HS-5 (cell line): Measurements from ENCODE around the gene TMEM97.

ENCODE experiments used
- DNase-seq: peaks from one replicate; pipeline ENCODE4 v3.0.0-alpha.2; 2012; ENCODE audit warnings: low read depth

Gene TMEM97

GRCh38 chr17:28317099-28317965 is 1.7 kb upstream of the TMEM97 start:
- no peak for DNase-seq

GRCh38 chr17:28317966-28318758 is 838 bp upstream of the TMEM97 start:
- DNase-seq, result no peak

DNA sequence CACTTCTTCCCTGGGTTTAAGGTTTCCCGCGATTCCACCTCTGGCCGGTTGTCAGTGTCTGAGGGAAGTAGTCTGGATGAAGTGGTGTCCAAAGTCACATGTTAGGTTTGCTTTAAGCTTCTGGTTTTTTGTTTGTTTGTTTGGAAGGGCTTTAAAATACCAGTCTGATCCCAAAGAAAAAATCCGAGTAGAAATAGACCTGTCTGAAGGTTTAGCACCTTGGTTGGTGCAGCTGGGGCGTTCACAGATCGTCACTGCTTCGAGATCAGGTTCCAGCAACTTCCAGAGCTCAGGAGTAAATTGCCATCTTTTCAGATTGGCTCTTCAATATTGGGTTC is 567 bp downstream of the TMEM97 start:
- no peak for DNase-seq

DNA sequence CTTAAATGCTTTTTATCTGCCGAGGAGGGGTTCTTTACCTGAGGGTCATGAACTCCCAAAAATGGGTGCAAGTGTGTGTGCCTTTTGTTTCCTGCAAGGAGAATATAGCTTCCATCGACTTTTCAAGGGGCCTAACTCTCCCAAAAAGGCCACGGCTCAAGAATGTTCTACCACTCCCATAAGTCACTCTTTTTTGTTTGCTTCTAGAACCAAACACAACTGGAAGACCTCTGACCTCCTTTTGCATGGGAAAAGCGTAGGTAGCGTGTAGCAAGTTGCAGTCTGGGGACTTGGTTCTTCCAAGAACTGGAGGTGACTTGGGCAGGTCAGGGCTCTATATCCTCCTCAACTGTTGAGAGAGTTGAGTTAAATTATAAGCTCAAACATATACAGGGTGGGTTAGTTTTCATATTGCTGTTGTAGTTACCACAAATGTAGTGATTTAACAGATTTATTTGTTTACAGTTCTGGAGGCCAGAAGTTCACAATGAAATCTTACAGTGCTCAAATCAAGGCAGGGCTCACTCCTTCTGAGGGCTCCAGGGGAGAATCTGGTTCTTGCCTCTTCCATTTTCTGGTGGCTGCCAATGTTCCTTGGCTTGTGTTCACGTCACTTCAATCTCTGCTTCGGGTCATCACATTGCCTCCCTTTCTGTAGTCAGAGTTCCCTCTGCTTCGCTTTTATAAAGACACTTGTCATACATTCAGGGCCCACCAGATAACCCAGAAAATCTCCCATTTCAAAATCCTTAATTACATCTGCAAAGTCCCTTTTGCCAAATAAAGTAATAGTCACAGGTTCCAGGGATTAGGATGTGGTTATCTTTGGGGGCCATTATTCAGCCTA is 1.4 kb downstream of the TMEM97 start:
- DNase-seq, result no peak

DNA sequence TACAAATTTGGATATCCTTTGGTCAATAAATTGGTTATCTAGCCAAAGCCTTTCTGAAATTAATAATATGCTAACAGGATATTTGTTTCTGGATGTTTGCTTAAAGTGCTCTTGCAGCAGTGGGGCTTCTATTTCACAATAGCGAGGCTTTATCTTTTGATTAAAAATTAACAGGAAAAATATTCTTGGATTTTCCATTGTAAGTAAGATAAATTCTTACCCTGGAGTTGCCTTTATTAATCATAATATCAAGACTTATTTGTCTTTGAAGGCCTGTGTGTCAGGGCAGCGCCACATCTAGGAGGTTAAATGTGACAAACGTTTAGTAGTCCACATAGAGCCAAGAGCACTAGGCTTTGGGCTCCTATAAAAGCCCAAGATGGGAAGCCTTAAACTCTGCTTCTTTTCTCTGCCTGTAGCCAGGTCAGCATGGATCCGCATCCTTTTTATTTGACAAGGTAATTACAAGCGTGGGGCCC is 5.3 kb downstream of the TMEM97 start:
- no peak for DNase-seq

DNA sequence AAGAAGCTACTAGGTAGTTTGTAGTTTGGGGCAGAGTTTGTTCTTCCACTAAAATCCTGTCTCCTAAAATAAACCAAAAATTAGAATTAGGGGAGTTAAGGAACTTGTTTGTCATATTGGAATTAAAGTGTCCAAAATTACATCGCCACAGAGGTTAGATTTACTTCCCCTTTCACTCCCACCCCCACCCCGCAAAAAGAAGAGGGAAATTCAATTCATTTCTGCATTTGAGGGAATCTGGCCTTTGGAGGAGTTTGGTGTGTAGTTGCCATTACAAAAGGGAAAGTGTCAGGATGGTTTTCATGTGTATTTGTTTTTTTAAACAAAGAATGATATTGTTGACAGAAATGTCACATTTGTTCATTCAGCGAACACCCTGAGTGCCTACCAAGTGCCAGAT is 5.8 kb downstream of the TMEM97 start:
- no peak for DNase-seq

GRCh38 chr17:28325211-28325610 is 6.2 kb downstream of the TMEM97 start:
- no peak for DNase-seq

GRCh38 chr17:28326114-28326513 is 7.1 kb downstream of the TMEM97 start:
- DNase-seq, result no peak

- DNase-seq, result no peak
Observed at GRCh38 chr17:28327031-28327607, 8.1 kb downstream of the TMEM97 start.

GRCh38 chr17:28327709-28328108 is 8.7 kb downstream of the TMEM97 start:
- DNase-seq, result no peak

GRCh38 chr17:28328325-28328724 is 9.3 kb downstream of the TMEM97 start:
- DNase-seq, result no peak

DNA sequence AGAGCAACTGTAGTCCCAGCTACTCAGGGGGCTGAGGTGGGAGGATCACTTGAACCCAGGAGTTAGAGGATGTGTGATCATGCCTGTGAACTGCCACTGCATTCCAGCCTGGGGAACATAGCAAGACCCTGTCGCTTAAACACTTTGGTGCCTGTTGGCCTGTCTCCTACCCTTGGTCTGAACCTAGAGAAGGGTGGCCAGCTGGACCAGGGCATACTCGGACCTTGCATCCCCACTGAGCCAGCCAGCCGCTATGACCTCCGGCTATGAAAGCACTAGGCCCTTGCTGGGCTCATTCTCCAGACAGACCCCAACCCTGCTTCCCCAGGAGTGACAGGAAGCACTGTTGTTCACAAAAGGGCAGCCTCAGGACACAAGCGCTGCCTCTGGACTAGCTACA is 11.7 kb downstream of the TMEM97 start:
- no peak for DNase-seq

DNA sequence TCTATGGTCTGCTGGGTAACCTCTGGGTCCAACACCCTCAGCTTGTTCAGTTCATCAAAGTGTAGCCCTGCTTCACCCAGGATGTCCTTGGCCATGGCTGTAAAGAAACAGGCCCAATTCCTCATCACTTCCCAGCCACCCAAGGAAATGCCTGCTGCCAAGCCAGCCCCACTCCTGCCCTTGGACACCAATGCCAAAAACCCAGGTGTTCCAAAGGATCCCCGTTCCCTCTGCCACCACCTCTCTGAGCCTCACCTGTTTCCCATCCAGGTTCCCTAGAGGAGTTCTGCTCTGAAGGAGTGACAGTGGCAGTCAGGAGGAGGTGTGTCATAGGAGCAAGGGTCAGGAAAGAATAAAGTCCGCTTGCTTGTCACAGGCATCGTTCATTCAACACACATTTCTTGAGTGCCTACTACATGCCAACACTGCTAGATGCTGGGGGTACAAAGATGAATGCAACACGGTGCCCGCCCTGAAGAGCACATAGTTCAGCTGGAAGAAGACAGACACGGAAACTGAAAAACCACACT is 13.0 kb downstream of the TMEM97 start:
- DNase-seq, result no peak

DNA sequence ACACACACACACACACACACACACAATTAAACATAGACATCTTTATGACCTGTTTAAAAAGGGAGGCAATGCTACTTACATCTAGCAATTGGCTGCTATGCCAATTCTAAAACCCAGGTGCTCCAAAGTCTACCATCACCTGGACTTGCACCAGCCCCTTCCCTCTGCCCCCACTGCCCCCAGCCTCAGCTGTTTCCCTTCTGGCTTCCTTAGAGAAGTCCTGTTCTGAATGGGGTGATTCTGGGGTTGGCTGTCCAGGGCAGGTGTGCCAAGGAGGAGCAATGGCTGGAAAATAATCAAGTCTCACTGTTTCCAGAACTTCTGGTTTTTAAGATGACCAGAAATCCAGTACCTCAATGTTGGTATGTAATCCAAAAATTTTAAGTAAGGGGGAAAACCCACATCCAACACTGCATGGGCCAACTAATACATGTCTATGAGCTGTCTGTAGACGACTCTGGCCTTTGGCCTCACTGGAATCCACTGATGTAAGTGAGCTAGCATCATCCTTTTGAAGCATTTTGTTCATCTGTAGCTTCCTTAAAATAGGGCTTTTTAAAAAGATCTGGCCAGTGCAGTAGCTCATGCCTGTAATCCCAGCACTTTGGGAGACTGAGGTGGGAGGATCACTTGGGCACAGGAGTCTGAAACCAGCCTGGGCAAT is 14.2 kb downstream of the TMEM97 start:
- no peak for DNase-seq

- DNase-seq, result no peak
Observed at GRCh38 chr17:28334171-28334570, 15.2 kb downstream of the TMEM97 start.

DNA sequence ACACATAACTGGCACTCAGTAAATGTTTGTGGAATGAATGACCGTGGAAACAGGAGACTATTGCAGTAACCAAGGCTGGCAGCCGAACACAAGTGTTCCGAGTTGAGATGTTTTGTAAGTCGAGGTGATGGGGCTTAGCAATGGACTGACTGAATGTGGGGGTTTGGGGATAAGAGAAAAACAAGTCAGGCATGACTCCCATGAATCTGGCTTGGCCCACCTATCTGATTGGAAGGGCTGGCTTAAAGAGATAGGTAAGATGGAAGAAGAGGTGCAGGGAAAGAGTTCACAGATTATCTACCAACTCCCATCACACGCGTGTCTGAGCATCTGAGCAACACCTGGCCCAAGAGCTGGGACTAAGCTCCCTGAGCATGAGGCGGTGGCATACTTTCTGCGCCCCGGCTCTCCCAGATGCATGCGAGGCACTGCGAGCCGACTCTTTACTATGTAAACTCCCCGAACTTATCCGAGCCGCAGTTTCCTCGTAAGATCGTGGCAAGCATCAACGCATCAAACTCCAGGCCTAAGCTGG is 15.7 kb downstream of the TMEM97 start:
- no peak for DNase-seq

DNA sequence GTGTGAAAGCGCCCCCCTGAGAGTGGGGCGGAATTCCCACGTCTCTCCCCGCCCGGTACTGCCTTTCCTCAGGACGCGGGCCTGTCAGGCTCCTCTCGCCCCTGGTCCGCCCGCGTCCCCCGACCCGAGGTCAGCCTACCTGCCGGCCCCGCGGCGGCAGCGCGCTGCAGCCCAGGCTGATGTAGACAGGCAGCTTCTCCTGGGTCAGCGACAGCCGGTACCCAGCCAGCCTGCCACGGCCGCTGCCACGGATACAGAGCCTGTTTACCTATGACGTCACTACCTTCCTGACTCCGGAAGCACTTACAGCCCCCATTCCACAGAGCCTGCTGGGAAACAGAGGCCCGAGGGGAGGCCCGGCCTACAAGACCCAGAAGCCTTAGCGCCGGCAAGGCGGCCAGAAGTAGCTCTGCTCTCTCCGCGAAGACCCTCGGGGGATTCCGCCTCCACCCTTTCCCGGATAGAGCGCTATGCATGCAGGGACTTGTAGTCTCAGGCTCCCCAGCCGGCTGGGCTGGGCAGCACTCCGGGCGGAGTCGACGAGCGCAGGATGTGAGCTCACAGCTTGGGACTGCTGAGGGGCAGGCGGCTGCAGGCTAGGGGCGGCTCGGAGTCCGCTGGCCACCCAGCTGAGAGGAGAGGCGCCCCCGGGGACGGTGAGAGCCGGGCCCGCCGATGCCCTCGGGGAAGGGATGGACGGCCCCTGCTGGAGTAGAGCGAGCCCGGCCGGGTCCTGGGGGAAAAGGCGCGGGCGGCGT is 16.4 kb downstream of the TMEM97 start, which contains the start of the genes IFT20 and TNFAIP1:
TSS of gene IFT20 (minus strand) at position 272 of the 758 bp plus-strand sequence. CDS start 3,487 bp downstream, outside the sequence.
TSS of gene TNFAIP1 (plus strand) at position 561 of the 758 bp plus-strand sequence. CDS start 3,761 bp downstream, outside the sequence.
- peak; percentile 96 for DNase-seq

- DNase-seq, result peak; percentile 63
Observed at GRCh38 chr17:28335959-28336871, 17.2 kb downstream of the TMEM97 start.
